Psoas muscle (tissue), 8 donors: ENCODE results near the gene TBCK. TPM values are rescaled to one million over a fixed set of nuclear protein-coding genes. Genes with fewer than 3 reads are reported as not detected.

Source experiments
- ATAC-seq, 4 donors: fragments of 200-7000 bp; cut with Tn5 transposase; one replicate each; pipeline ENCODE4 v1.9.1; 2020; ENCODE audit warnings: moderate library complexity in 3 of 4, mild to moderate bottlenecking in 2 of 4
- DNase-seq, 2 donors: peaks; one replicate each; pipeline ENCODE4 v3.0.0-alpha.2; 2020
- H3K27ac ChIP-seq: fragments of 200-600 bp; one replicate; pipeline ENCODE4 v1.8.0; 2022
- H3K27me3 ChIP-seq, 3 donors: fragments of 200-600 bp in 1 of 3; one replicate each; pipeline versions ENCODE4 v1.6.1 to v1.8.0; 2013 to 2022; ENCODE audit warnings: low read length in 2 of 3, mild to moderate bottlenecking in 2 of 3, moderate library complexity in 1 of 3; ENCODE audit not compliant: insufficient read depth in 3 of 3
- H3K36me3 ChIP-seq, 2 donors: fragments of 200-600 bp in 1 of 2; one replicate each; pipeline versions ENCODE4 v1.6.1 to v1.8.0; 2013 to 2022; ENCODE audit warnings: low read depth in 1 of 2, mild to moderate bottlenecking in 1 of 2, moderate library complexity in 1 of 2; ENCODE audit not compliant: insufficient read depth in 1 of 2
- H3K4me1 ChIP-seq: fragments of 200-600 bp; one replicate; pipeline ENCODE4 v1.8.0; 2022
- H3K4me3 ChIP-seq: fragments of 200-600 bp; one replicate; pipeline ENCODE4 v1.8.0; 2022; ENCODE audit warnings: mild to moderate bottlenecking
- H3K9me3 ChIP-seq: fragments of 200-600 bp; one replicate; pipeline ENCODE4 v1.8.0; 2022
- WGBS, 3 donors: extraction: QIAGEN DNeasy Blood & Tissue Kit; methylation state at CpG; one replicate each; pipeline versions ENCODE4 v1.1.6 to v1.1.7; 2013; 5-methylcytosine and 5-hydroxymethylcytosine counted together
- intact Hi-C, 2 donors: fragments of 100-400 bp; cut with DNase I; formaldehyde crosslinking; loops; one replicate each; pipeline versions ENCODE4 v1.11.0 to v1.14.2; 2022
- polyA plus RNA-seq, 3 donors: library from polyadenylated mRNA; stranded (reverse); fragments of 200-250 nt; gene quantifications; one replicate each; pipeline ENCODE4 v1.2.3, GENCODE V29; 2013
- total RNA-seq, 4 donors: library from RNA; stranded (reverse); fragmentation: NEBNext Ultra II Directional in 2 of 4; extraction: Animal tissue kit (Norgen Biotek cat#: 25700) in 2 of 4; gene quantifications; one replicate each; pipeline versions ENCODE4 v1.2.1 to v1.2.4, GENCODE V29; 2021 to 2023
- TF ChIP-seq, protein P1 (sequence below): fragments of 200-600 bp; IDR thresholded peaks from one replicate; pipeline ENCODE4 v1.8.0; 2022; ENCODE audit warnings: antibody characterized with exemption
- donor health status: healthy with polysubstance abuse.
- donor health status: DM: no; HTN: no; CAD: no; lungs with moderate emphysema.
- donor health status: Bipolar disorder and iron deficiency.
- donor health status: healthy.
- donor health status: DM: yes; HTN: yes; CAD: no.
- donor health status: DM: no; HTN: no; CAD: no.
- donor health status: DM: no; HTN: no; CAD: no.
- donor health status: DM: yes; HTN: yes; CAD: no.

The TBCK gene
- total and polyA plus RNA-seq, 7 donors: 1.9 to 16.8 (median 9.7) TPM

DNA sequence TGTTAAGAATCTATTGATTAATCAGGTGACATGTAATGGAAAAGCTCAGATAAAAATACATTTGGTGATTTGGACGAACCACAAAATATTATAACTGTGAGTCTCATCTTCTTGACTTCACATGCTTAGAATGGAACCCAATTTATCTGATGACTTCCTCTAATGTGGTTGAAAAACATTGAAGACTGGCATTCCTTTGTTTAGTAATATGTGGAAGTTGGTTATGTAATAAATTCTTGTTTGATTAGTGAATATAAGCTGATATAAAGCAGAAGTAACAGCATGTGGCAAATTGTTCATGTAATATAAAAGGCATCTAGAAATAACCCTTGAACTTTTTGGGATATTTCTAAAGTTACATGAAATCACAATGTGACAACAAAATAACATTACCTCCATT, 42.9 kb upstream of the TBCK start:
- no peak for ATAC-seq
- Histone ChIP-seq H3K4me1 (no peaks in the 10 kb centered on the region), H3K4me3 (no peak overlapping the region), H3K27me3 (no peaks in the 10 kb centered on the region), H3K27ac (no peak overlapping the region), H3K36me3 (no peaks in the 10 kb centered on the region), H3K9me3 (no peaks in the 10 kb centered on the region)
- no peak for DNase-seq
- intact Hi-C loops: no loop called here
- WGBS, 3 donors: 85 to 88% (median 86%) methylated on average over 1 of the region's 1 CpG
- TF ChIP-seq, protein P1, sequence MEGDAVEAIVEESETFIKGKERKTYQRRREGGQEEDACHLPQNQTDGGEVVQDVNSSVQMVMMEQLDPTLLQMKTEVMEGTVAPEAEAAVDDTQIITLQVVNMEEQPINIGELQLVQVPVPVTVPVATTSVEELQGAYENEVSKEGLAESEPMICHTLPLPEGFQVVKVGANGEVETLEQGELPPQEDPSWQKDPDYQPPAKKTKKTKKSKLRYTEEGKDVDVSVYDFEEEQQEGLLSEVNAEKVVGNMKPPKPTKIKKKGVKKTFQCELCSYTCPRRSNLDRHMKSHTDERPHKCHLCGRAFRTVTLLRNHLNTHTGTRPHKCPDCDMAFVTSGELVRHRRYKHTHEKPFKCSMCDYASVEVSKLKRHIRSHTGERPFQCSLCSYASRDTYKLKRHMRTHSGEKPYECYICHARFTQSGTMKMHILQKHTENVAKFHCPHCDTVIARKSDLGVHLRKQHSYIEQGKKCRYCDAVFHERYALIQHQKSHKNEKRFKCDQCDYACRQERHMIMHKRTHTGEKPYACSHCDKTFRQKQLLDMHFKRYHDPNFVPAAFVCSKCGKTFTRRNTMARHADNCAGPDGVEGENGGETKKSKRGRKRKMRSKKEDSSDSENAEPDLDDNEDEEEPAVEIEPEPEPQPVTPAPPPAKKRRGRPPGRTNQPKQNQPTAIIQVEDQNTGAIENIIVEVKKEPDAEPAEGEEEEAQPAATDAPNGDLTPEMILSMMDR: no peak

DNA sequence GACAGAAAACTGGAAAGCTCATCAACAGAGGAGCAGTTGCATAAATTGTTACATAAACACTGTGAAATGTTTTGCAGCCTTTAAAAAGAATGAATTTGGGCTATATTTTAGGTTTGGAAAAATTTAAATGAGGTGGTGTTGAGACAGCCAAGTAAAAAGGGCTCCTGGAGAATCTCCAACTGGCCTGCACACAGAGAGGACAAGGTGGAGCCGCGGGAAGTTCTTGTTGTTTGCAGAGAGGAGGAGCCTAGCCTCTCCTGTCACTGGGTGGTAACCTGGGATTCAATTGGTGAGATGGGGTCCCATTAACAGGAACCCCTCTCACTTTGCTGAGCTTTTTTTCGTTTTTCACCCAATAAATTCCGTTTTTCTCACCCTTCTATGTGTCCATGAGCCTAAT, 39.2 kb upstream of the TBCK start:
- DNase-seq (no peak), ATAC-seq (no peak)
- Histone ChIP-seq H3K9me3 (no peaks in the 10 kb centered on the region), H3K27me3 (no peaks in the 10 kb centered on the region), H3K4me3 (peak overlapping the region; percentile 19), H3K27ac (no peak overlapping the region), H3K36me3 (peaks cover 0 to 6% of the 10 kb centered on the region in 2 donors), H3K4me1 (no peaks in the 10 kb centered on the region)
- TF ChIP-seq, protein P1: no peak
- intact Hi-C loops: no loop called here
- 45 to 57% (median 54%) methylated on average over 4 of the region's 4 CpGs for WGBS, 3 donors

DNA sequence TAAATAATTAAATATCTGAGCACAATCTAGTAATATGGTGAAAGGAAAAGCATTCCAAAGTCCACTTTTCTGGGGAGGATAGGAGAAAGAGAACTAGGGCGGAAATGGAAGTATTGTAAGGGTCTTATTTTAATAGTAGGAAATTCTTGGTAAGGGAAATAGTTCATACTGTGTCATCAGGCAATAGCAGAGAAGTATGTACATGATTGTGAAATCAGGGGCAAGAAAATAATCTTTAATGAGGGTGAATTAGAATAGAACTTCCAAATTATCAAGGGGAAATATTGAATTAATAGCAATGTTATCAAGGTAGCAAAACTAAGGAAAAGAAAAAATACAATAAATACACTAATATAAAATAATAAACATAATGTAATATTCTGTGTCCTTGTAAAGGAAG, 37.8 kb upstream of the TBCK start:
- H3K36me3 ChIP-seq: peaks cover 0 to 14% of the 10 kb centered on the region in 2 donors
- DNase-seq (no peak), ATAC-seq (no peak)
- H3K27me3 ChIP-seq: no peaks in the 10 kb centered on the region
- no peaks in the 10 kb centered on the region for H3K9me3 ChIP-seq
- H3K4me3 ChIP-seq: no peak overlapping the region
- H3K4me1 ChIP-seq: no peaks in the 10 kb centered on the region
- H3K27ac ChIP-seq: no peak overlapping the region
- TF ChIP-seq, protein P1: no peak
- WGBS, 3 donors: 96 to 98% (median 96%) methylated on average over 1 of the region's 1 CpG
- intact Hi-C loops: no loop called here

DNA sequence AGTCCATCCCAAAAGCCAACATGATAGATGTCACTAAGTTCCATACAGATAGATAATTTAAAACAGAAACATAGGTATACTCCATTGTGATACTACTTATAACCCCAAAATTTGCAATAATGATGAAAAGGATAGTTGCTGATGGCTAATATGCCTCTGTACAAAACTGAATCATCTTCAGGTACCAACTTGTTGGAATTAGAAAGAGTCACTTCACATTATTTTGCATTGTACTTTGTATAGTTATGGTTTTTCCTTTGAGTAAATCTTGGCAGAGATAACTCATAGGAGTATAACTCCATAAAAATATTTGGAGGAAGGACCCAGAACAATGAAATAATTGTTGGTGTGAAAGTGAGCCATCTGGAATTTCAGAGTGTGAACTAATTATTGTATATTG, 35.0 kb upstream of the TBCK start:
- H3K27me3 ChIP-seq: no peaks in the 10 kb centered on the region
- no peak overlapping the region for H3K4me3 ChIP-seq
- H3K36me3 ChIP-seq: peaks cover 0 to 41% of the 10 kb centered on the region in 2 donors
- DNase-seq: no peak
- H3K27ac ChIP-seq: no peak overlapping the region
- intact Hi-C loops: no loop called here
- H3K4me1 ChIP-seq: no peaks in the 10 kb centered on the region
- H3K9me3 ChIP-seq: no peaks in the 10 kb centered on the region
- TF ChIP-seq, protein P1: no peak
- no peak for ATAC-seq

DNA sequence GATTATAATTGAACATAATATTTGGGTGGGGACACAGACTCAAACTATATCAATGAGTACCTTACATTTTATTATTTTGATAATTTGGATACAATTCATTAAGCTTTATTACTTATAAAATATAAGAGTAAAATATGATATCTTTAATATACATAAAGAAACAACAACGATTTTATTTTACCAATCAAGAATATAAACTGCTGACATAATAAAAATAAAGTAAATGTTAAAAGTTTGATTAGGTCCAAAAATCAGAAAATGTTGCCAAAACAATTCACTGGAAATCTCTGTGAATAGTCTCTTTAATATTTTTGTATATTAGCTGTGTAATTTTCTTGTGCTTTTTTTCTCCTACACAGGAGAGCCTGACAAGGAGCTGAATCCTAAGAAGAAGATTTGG, 31.2 kb upstream of the TBCK start:
- DNase-seq (no peak), ATAC-seq (no peak)
- TF ChIP-seq, protein P1: no peak
- WGBS, 3 donors: 92 to 98% (median 96%) methylated on average over 1 of the region's 1 CpG
- Histone ChIP-seq H3K27ac (no peak overlapping the region), H3K9me3 (no peaks in the 10 kb centered on the region), H3K27me3 (no peaks in the 10 kb centered on the region), H3K4me1 (no peaks in the 10 kb centered on the region), H3K36me3 (peaks cover 0 to 41% of the 10 kb centered on the region in 2 donors), H3K4me3 (no peak overlapping the region)
- intact Hi-C loops: no loop called here
